H1 (cell line): ENCODE measurements around the gene C7orf57. TPM values are rescaled to one million over a fixed set of nuclear protein-coding genes. Genes with fewer than 3 reads are reported as not detected.

Experiments used
- BACH1 ChIP-seq: IDR thresholded peaks from 2 replicates; pipeline ENCODE4 v1.6.1; 2012; ENCODE audit warnings: low read length, improper control_type of control experiment
- BCL11A ChIP-seq, 2 experiments: IDR thresholded peaks; one replicate each; pipeline ENCODE4 v1.6.1; 2011; ENCODE audit warnings: low read depth in 2 of 2, low read length in 2 of 2, mild to moderate bottlenecking in 2 of 2
- BRCA1 ChIP-seq: IDR thresholded peaks from 2 replicates; pipeline ENCODE4 v1.6.1; 2012; ENCODE audit warnings: low read depth, low read length, improper control_type of control experiment
- CBX8 ChIP-seq: fragments of 300-800, 300-1000 bp; sonication (generic); IDR thresholded peaks from 2 replicates; pipeline ENCODE4 v1.7.1; 2016; ENCODE audit warnings: low read depth, low read length, borderline replicate concordance
- CTCF ChIP-seq, 3 experiments: IDR thresholded peaks; 1 replicate in 2 of 3; 2 replicates in 1 of 3; pipeline versions ENCODE4 v1.5.1 to v1.6.1; 2011; ENCODE audit warnings: low read length in 3 of 3, mild to moderate bottlenecking in 3 of 3, inconsistent platforms in 2 of 3, low read depth in 1 of 3, moderate library complexity in 1 of 3; ENCODE audit not compliant: insufficient read depth in 1 of 3; ENCODE audit errors: control extremely low read depth in 1 of 3
- EGR1 ChIP-seq: IDR thresholded peaks from 2 replicates; pipeline ENCODE4 v1.6.1; 2011; ENCODE audit warnings: low read depth, low read length, borderline replicate concordance
- EZH2 ChIP-seq: fragments of 200-600 bp; sonication (generic); IDR thresholded peaks from 2 replicates; pipeline ENCODE4 v1.7.1; 2012; ENCODE audit warnings: low read depth, mild to moderate bottlenecking, moderate library complexity, low read length, inconsistent platforms; ENCODE audit not compliant: severe bottlenecking
- GABPA ChIP-seq: IDR thresholded peaks from 2 replicates; pipeline ENCODE4 v1.6.1; 2011; ENCODE audit warnings: mild to moderate bottlenecking, low read length, moderate library complexity, borderline replicate concordance; ENCODE audit not compliant: insufficient read depth
- GTF2F1 ChIP-seq: IDR thresholded peaks from 2 replicates; pipeline ENCODE4 v1.6.1; 2012; ENCODE audit warnings: low read depth, low read length, improper control_type of control experiment, borderline replicate concordance
- HDAC2 ChIP-seq, 2 experiments: fragments of 300-600 bp in 1 of 2; sonication (generic) in 1 of 2; IDR thresholded peaks; 2 replicates each; pipeline ENCODE4 v1.6.1; 2011 to 2012; ENCODE audit warnings: low read depth in 2 of 2, low read length in 2 of 2, mild to moderate bottlenecking in 2 of 2, moderate library complexity in 2 of 2, borderline replicate concordance in 1 of 2, inconsistent platforms in 1 of 2
- HDAC6 ChIP-seq: IDR thresholded peaks from one replicate; pipeline ENCODE4 v1.7.1; 2012; ENCODE audit warnings: low read depth, mild to moderate bottlenecking, inconsistent platforms, low read length, moderate library complexity
- JUN ChIP-seq: IDR thresholded peaks from 2 replicates; pipeline ENCODE4 v1.6.1; 2011; ENCODE audit warnings: low read depth, mild to moderate bottlenecking, improper control_type of control experiment, low read length
- POLR2A ChIP-seq, 2 experiments: IDR thresholded peaks; 1 replicate in 1 of 2; 2 replicates in 1 of 2; pipeline ENCODE4 v1.6.1; 2011; ENCODE audit warnings: low read depth in 2 of 2, low read length in 2 of 2, mild to moderate bottlenecking in 2 of 2; ENCODE audit errors: control extremely low read depth in 1 of 2
- POLR2AphosphoS5 ChIP-seq: IDR thresholded peaks from 2 replicates; pipeline ENCODE4 v1.6.1; 2011; ENCODE audit warnings: low read depth, low read length
- RNF2 ChIP-seq: fragments of 200-900, 300-1000 bp; sonication (generic); IDR thresholded peaks from 2 replicates; pipeline ENCODE4 v1.7.1; 2016; ENCODE audit warnings: borderline replicate concordance, low read depth, mild to moderate bottlenecking, antibody characterized with exemption, low read length; ENCODE audit not compliant: poor library complexity, severe bottlenecking; ENCODE audit errors: missing control alignments
- SIRT6 ChIP-seq: IDR thresholded peaks from one replicate; pipeline ENCODE4 v1.7.1; 2012; ENCODE audit warnings: low read length, inconsistent platforms
- SP1 ChIP-seq: IDR thresholded peaks from 2 replicates; pipeline ENCODE4 v1.6.1; 2011; ENCODE audit warnings: low read depth, low read length
- SP2 ChIP-seq: IDR thresholded peaks from 2 replicates; pipeline ENCODE4 v1.6.1; 2012; ENCODE audit warnings: mild to moderate bottlenecking, low read length, inconsistent platforms
- SRF ChIP-seq: IDR thresholded peaks from 2 replicates; pipeline ENCODE4 v1.6.1; 2011; ENCODE audit warnings: mild to moderate bottlenecking, low read depth, low read length, moderate library complexity
- TAF1 ChIP-seq: IDR thresholded peaks from 2 replicates; pipeline ENCODE4 v1.6.1; 2011; ENCODE audit warnings: mild to moderate bottlenecking, low read depth, low read length
- TCF12 ChIP-seq: IDR thresholded peaks from 2 replicates; pipeline ENCODE4 v1.6.1; 2011; ENCODE audit warnings: low read depth, mild to moderate bottlenecking, low read length
- YY1 ChIP-seq: IDR thresholded peaks from 2 replicates; pipeline ENCODE4 v1.6.1; 2011; ENCODE audit warnings: low read depth, mild to moderate bottlenecking, low read length
- polyA plus RNA-seq, 7 experiments: library from polyadenylated mRNA; depleted of rRNA in 3 of 7; stranded (reverse) in 5 of 7; unstranded in 2 of 7; fragments of >200 nt in 5 of 7; fragments of 200-250 nt in 2 of 7; gene quantifications; 1 replicate in 5 of 7; 2 replicates in 1 of 7; 4 replicates in 1 of 7; pipeline versions ENCODE4 v1.2.1 to v1.2.3, GENCODE V29; 2011 to 2013; ENCODE audit warnings: missing spikeins in 2 of 7, mixed read lengths in 2 of 7
- total RNA-seq: library from RNA; stranded (reverse); fragmentation: NEBNext Ultra II Directional; extraction: Animal tissue kit (Norgen Biotek cat#: 25700); gene quantifications from 2 replicates; pipeline ENCODE4 v1.2.1, GENCODE V29; 2021

C7orf57 gene
- total and polyA plus RNA-seq, 2 of the 8 experiments (the other 6 are each of a cell fraction or from before 2014, with no cell fraction given) = 0.08 to 0.56 TPM

- peak; percentile 78 for TF ChIP-seq TAF1
- no peak for TF ChIP-seq JUN
- TF ChIP-seq SP1 = 0 out of 2 replicates have a peak, but pooled peaks have one; percentile 8
- TF ChIP-seq EZH2 = no peak
- peak; percentile 87 for TF ChIP-seq POLR2AphosphoS5
- no peak for TF ChIP-seq GTF2F1
- TF ChIP-seq HDAC6 = no peak
- TF ChIP-seq BCL11A (IDR thresholded peaks at IDR 0.05; ENCODE audit: low read depth in 2 of 2, low read length in 2 of 2) = no peak
- TF ChIP-seq RNF2 = no peak
- TF ChIP-seq EGR1 = no peak
- TF ChIP-seq HDAC2 (IDR thresholded peaks at IDR 0.05; ENCODE audit: borderline replicate concordance in 1 of 2, low read depth in 2 of 2, low read length in 2 of 2) = no peak
- no peak for TF ChIP-seq SRF
- TF ChIP-seq YY1 = no peak
- TF ChIP-seq CBX8 = no peak
- TF ChIP-seq POLR2A (IDR thresholded peaks at IDR 0.05; ENCODE audit: control extremely low read depth in 1 of 2, low read depth in 2 of 2, low read length in 2 of 2) = peak; percentile 77 to 79
- TF ChIP-seq SIRT6 = no peak
- TF ChIP-seq BRCA1 = no peak
- TF ChIP-seq GABPA = no peak
- TF ChIP-seq BACH1 = 0 out of 2 replicates have a peak, but pooled peaks have one; percentile 9
- no peak for TF ChIP-seq CTCF (IDR thresholded peaks at IDR 0.05; ENCODE audit: control extremely low read depth in 1 of 3, insufficient read depth in 1 of 3, low read depth in 1 of 3, low read length in 3 of 3)
- TF ChIP-seq SP2 = no peak
- TF ChIP-seq TCF12 = no peak
These were observed 54.0 kb downstream of the C7orf57 start, which contains the start of gene UPP1 (continued) for GRCh38 chr7:48089046-48090003.
